HepG2 (cell line): ENCODE measurements around the gene PRSS12. TPM values are rescaled to one million over a fixed set of nuclear protein-coding genes. Genes with fewer than 3 reads are reported as not detected.

Experiments
- ATAC-seq: fragments of 200-7000 bp; cut with Tn5 transposase; 3 replicates; pipeline ENCODE4 v1.9.1; 2020; ENCODE audit warnings: mild to moderate bottlenecking, moderate library complexity
- BruUV-seq: library from RNA; stranded (reverse); fragments of 400-500 nt; replicated peaks from 2 replicates; lab custom pipeline; 2021; lab: Mats Ljungman, UMichigan
- CTCF ChIA-PET: fragments of 300-600 bp; formaldehyde crosslinking; extraction: SDS; loops from one replicate; lab custom pipeline; 2021; ENCODE audit warnings: low total read pairs, inconsistent platforms, low intra/inter-chr PET ratio; lab: Yijun Ruan, JAX
- POLR2A ChIA-PET: fragments of 350-600 bp; sonication (Branson Sonifier 250); formaldehyde crosslinking; loops from one replicate; lab custom pipeline; 2020; ENCODE audit warnings: antibody characterized with exemption, inconsistent platforms; lab: Yijun Ruan, JAX
- DNase-seq: peaks from one replicate; pipeline ENCODE4 v3.0.0-alpha.2; 2015; ENCODE audit warnings: low spot score
- FAIRE-seq: peaks from 3 replicates; lab custom pipeline; 2011; peaks lifted over from hg19 to GRCh38; lab: Jason Lieb, UNC
- H2AFZ ChIP-seq: one replicate; pipeline ENCODE4 v1.6.1; 2011; ENCODE audit warnings: low read length, inconsistent platforms
- H3K27ac ChIP-seq: fragments of 300-600 bp; 3 replicates; pipeline ENCODE4 v1.8.0; 2011; ENCODE audit warnings: mixed run types, mild to moderate bottlenecking, mixed read lengths, low read length, inconsistent platforms; ENCODE audit not compliant: insufficient read depth; ENCODE audit errors: extremely low read length
- H3K27me3 ChIP-seq, 2 experiments: fragments of 200-600 bp in 1 of 2; 2 replicates in 1 of 2; 3 replicates in 1 of 2; pipeline versions ENCODE4 v1.6.0 to v1.8.0; 2011; ENCODE audit warnings: low read length in 2 of 2, mild to moderate bottlenecking in 2 of 2, moderate library complexity in 2 of 2, inconsistent platforms in 1 of 2; ENCODE audit not compliant: insufficient read depth in 2 of 2, control insufficient read depth in 1 of 2
- H3K36me3 ChIP-seq, 2 experiments: fragments of 200-600 bp in 1 of 2; replicated peaks in 1 of 2; 2 replicates in 1 of 2; 3 replicates in 1 of 2; pipeline versions ENCODE4 v1.5.1 to v1.8.0; 2011; ENCODE audit warnings: low read length in 2 of 2, inconsistent platforms in 1 of 2; ENCODE audit not compliant: insufficient read depth in 2 of 2, control insufficient read depth in 1 of 2
- H3K4me1 ChIP-seq: 2 replicates; pipeline ENCODE4 v1.5.1; 2012; ENCODE audit warnings: low read length, inconsistent platforms; ENCODE audit not compliant: insufficient read depth
- H3K4me2 ChIP-seq: 2 replicates; pipeline ENCODE4 v1.6.0; 2011; ENCODE audit warnings: low read depth, low read length, inconsistent platforms
- H3K4me3 ChIP-seq, 3 experiments: fragments of 200-600 bp in 1 of 3; sonication (generic), shearing (Covaris generic) in 1 of 3; replicated peaks in 1 of 3; 2 replicates each; pipeline ENCODE4 v1.5.1; 2011 to 2016; ENCODE audit warnings: low read length in 3 of 3, inconsistent platforms in 2 of 3, low read depth in 2 of 3, mild to moderate bottlenecking in 2 of 3, control low read depth in 1 of 3, mixed read lengths in 1 of 3; ENCODE audit not compliant: insufficient read depth in 1 of 3
- H3K79me2 ChIP-seq: one replicate; pipeline ENCODE4 v1.6.1; 2011; ENCODE audit warnings: low read length, inconsistent platforms; ENCODE audit not compliant: insufficient read depth
- H3K9ac ChIP-seq: 2 replicates; pipeline ENCODE4 v1.6.0; 2011; ENCODE audit warnings: mild to moderate bottlenecking, low read depth, low read length, inconsistent platforms; ENCODE audit not compliant: insufficient read depth
- H3K9me3 ChIP-seq: 2 replicates; pipeline ENCODE4 v1.5.1; 2012; ENCODE audit warnings: mild to moderate bottlenecking, low read length
- H4K20me1 ChIP-seq: 2 replicates; pipeline ENCODE4 v1.6.0; 2011; ENCODE audit warnings: inconsistent platforms, mild to moderate bottlenecking, low read length, moderate library complexity; ENCODE audit not compliant: insufficient read depth
- FOXK2 ChIP-seq: fragments of 450-650 bp; IDR thresholded peaks from 2 replicates; pipeline ENCODE4 v1.6.1; 2016
- IRF9 ChIP-seq: sonication (generic); formaldehyde crosslinking; IDR thresholded peaks from 2 replicates; pipeline ENCODE4 v1.8.0; 2022; ENCODE audit warnings: missing genetic modification reagents, mild to moderate bottlenecking, borderline replicate concordance
- TRAFD1 ChIP-seq: sonication (generic); formaldehyde crosslinking; IDR thresholded peaks from 2 replicates; pipeline ENCODE4 v1.5.1; 2020; ENCODE audit warnings: missing genetic modification reagents, mild to moderate bottlenecking, borderline replicate concordance
- ZNF318 ChIP-seq: sonication (generic); formaldehyde crosslinking; IDR thresholded peaks from 2 replicates; pipeline ENCODE4 v1.4.0; 2020; ENCODE audit warnings: mild to moderate bottlenecking, missing genetic modification reagents
- ZNF468 ChIP-seq: sonication (generic); formaldehyde crosslinking; IDR thresholded peaks from 2 replicates; pipeline ENCODE4 v1.8.0; 2022; ENCODE audit warnings: mild to moderate bottlenecking, moderate library complexity, missing genetic modification reagents
- WGBS: methylation state at CpG from one replicate; pipeline ENCODE4 v1.1.6; 2017; ENCODE audit warnings: low lambda C conversion rate; 5-methylcytosine and 5-hydroxymethylcytosine counted together
- in situ Hi-C: cut with HindIII; loops from 2 replicates; pipeline ENCODE4 v1.10.0; 2017; ENCODE audit warnings: low pct_unique_long_range_greater_than_20kb; ENCODE audit not compliant: extremely low pct_ligation_motif_present
- intact Hi-C: fragments of 100-400 bp; cut with micrococcal nuclease; formaldehyde crosslinking; loops from one replicate; pipeline ENCODE4 v1.10.0; 2022; ENCODE audit not compliant: unreplicated experiment
- polyA plus RNA-seq, 8 experiments: library from polyadenylated mRNA; depleted of rRNA in 3 of 8; stranded (reverse) in 7 of 8; unstranded in 1 of 8; fragments of >200 nt; fragmentation: Illumina TruSeq in 4 of 8; extraction: Trizol in 4 of 8; gene quantifications; 2 replicates each; pipeline versions ENCODE4 v1.2.1 to v1.2.3, GENCODE V29; 2011 to 2016; ENCODE audit warnings: low read depth in 4 of 8, missing spikeins in 1 of 8, mixed read lengths in 1 of 8; ENCODE audit not compliant: insufficient read depth in 1 of 8
- total RNA-seq, 5 experiments: library from RNA; depleted of rRNA; stranded (reverse); fragments of >200 nt; fragmentation: Illumina TruSeq; extraction: Trizol; gene quantifications; 2 replicates each; pipeline ENCODE4 v1.2.3, GENCODE V29; 2016; ENCODE audit warnings: low read depth in 1 of 5

PRSS12 gene
- total and polyA plus RNA-seq, 2 of the 13 experiments (the other 11 are each of a cell fraction or from before 2014, with no cell fraction given) = 0.02 TPM; not detected in 1

- TF ChIP-seq FOXK2 (no peak), ZNF468 (CRISPR knock-in tag) (no peak), ZNF318 (CRISPR knock-in tag) (no peak)
- TF ChIP-seq, all 625 proteins: peak for 0
Observed at GRCh38 chr4:118331352-118331751, 21.5 kb downstream of the PRSS12 start (continued).

GRCh38 chr4:118329849-118330248, 23.0 kb downstream of the PRSS12 start:
- ChIA-PET CTCF (no interaction called here), POLR2A (no interaction called here)
- no TSS peak for BruUV-seq
- intact Hi-C loops = no loop called here
- Histone ChIP-seq H3K79me2 (no peaks in the 10 kb centered on the region), H3K4me3 (no peak overlapping the region), H3K4me1 (no peaks in the 10 kb centered on the region), H3K27me3 (no peaks in the 10 kb centered on the region; a peak in 1 of 5 replicates), H2AFZ (no peak overlapping the region), H3K36me3 (no peaks in the 10 kb centered on the region), H3K9ac (no peak overlapping the region), H3K4me2 (no peak overlapping the region), H3K9me3 (no peaks in the 10 kb centered on the region), H3K27ac (no peak overlapping the region), H4K20me1 (no peaks in the 10 kb centered on the region)
- 23% methylated on average over 5 of the region's 5 CpGs for WGBS
- in situ Hi-C loops = no loop called here
- TF ChIP-seq TRAFD1 (CRISPR knock-in tag) (no peak), IRF9 (no peak)
- ATAC-seq (no peak), DNase-seq (no peak), FAIRE-seq (no peak)
